OCI-LY3 (cell line): Measurements from ENCODE around the gene SLCO4A1.

Experiments
- H2AFZ ChIP-seq: fragments of 200-600, 300-600 bp; shearing (Covaris generic); 2 replicates; pipeline ENCODE4 v1.6.0; 2014; ENCODE audit warnings: antibody characterized with exemption, low read depth, low read length
- H3K27ac ChIP-seq: fragments of 200-600, 300-600 bp; sonication (generic); 2 replicates; pipeline ENCODE4 v1.5.1; 2014; ENCODE audit warnings: mild to moderate bottlenecking, low read length, moderate library complexity, mixed read lengths
- H3K27me3 ChIP-seq: fragments of 200-600, 300-600 bp; sonication (generic); 2 replicates; pipeline ENCODE4 v1.6.1; 2014; ENCODE audit warnings: low read depth, low read length, mixed read lengths
- H3K36me3 ChIP-seq: fragments of 200-600, 300-600 bp; sonication (generic); replicated peaks from 2 replicates; pipeline ENCODE3; 2014; ENCODE audit warnings: low read depth, low read length, mixed read lengths
- H3K4me1 ChIP-seq: fragments of 300-600, 200-600 bp; sonication (generic); 2 replicates; pipeline ENCODE4 v1.6.1; 2014; ENCODE audit warnings: low read length, mixed read lengths
- H3K4me2 ChIP-seq: fragments of 200-600, 300-600 bp; sonication (generic); 2 replicates; pipeline ENCODE4 v1.6.1; 2014; ENCODE audit warnings: low read length, mixed read lengths
- H3K4me3 ChIP-seq: fragments of 300-600, 200-600 bp; sonication (generic); 2 replicates; pipeline ENCODE4 v1.5.1; 2014; ENCODE audit warnings: antibody characterized with exemption, mild to moderate bottlenecking, low read length, moderate library complexity
- H3K79me2 ChIP-seq: fragments of 300-600, 200-600 bp; shearing (Covaris generic); 2 replicates; pipeline ENCODE4 v1.6.1; 2014; ENCODE audit warnings: mild to moderate bottlenecking, low read length, mixed read lengths
- H3K9ac ChIP-seq: fragments of 300-600, 200-600 bp; shearing (Covaris generic); 2 replicates; pipeline ENCODE4 v1.6.0; 2014; ENCODE audit warnings: mild to moderate bottlenecking, low read length, moderate library complexity
- H3K9me3 ChIP-seq: fragments of 200-600, 300-600 bp; shearing (Covaris generic); 2 replicates; pipeline ENCODE4 v1.6.1; 2014; ENCODE audit warnings: low read length, mixed read lengths; ENCODE audit not compliant: insufficient read depth
- H4K20me1 ChIP-seq: fragments of 200-600, 300-600 bp; sonication (generic); 2 replicates; pipeline ENCODE4 v1.6.1; 2016; ENCODE audit warnings: low read length, mixed read lengths; ENCODE audit not compliant: insufficient read depth
- EZH2phosphoT487 ChIP-seq: fragments of 200-600 bp; shearing (Covaris generic); IDR thresholded peaks from 2 replicates; pipeline ENCODE4 v1.6.1; 2018; ENCODE audit warnings: antibody characterized with exemption, mixed run types, low read depth
- TF ChIP-seq, protein P1 (sequence below): fragments of 200-600, 300-600 bp; sonication (generic); IDR thresholded peaks from 2 replicates; pipeline ENCODE4 v1.5.1; 2014; ENCODE audit warnings: antibody characterized with exemption, low read length, low read depth

The SLCO4A1 gene

DNA sequence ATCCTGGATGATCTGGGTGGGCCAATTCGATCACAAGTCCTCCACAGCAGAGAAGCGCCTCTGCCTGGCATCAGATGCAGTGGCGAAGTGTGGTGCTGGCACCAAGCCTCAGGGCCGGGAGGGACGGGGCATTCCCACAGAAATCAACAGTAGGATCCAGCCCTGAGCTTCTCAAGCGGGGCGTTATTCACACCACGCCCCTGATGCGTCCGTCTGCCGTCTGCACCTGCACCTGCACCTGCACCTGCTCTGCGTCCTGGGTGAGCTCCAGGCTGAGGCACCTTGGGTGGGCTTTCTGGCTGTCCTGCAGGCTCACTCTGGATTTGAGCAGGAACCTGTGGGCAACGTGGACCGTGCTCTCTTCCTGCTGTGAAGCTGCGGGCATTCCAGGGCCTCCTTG, 52.6 kb downstream of the SLCO4A1 start:
- H3K4me3 ChIP-seq: no peak overlapping the region
- H3K36me3 ChIP-seq: no peaks in the 10 kb centered on the region
- H3K4me1 ChIP-seq: no peaks in the 10 kb centered on the region
- H3K27me3 ChIP-seq: peaks cover 26% of the 10 kb centered on the region
- H4K20me1 ChIP-seq: no peaks in the 10 kb centered on the region
- H3K27ac ChIP-seq: no peak overlapping the region
- TF ChIP-seq EZH2phosphoT487: no peak
- TF ChIP-seq, protein P1, sequence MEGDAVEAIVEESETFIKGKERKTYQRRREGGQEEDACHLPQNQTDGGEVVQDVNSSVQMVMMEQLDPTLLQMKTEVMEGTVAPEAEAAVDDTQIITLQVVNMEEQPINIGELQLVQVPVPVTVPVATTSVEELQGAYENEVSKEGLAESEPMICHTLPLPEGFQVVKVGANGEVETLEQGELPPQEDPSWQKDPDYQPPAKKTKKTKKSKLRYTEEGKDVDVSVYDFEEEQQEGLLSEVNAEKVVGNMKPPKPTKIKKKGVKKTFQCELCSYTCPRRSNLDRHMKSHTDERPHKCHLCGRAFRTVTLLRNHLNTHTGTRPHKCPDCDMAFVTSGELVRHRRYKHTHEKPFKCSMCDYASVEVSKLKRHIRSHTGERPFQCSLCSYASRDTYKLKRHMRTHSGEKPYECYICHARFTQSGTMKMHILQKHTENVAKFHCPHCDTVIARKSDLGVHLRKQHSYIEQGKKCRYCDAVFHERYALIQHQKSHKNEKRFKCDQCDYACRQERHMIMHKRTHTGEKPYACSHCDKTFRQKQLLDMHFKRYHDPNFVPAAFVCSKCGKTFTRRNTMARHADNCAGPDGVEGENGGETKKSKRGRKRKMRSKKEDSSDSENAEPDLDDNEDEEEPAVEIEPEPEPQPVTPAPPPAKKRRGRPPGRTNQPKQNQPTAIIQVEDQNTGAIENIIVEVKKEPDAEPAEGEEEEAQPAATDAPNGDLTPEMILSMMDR: no peak
- H3K9ac ChIP-seq: no peak overlapping the region
- H2AFZ ChIP-seq: no peak overlapping the region
- H3K9me3 ChIP-seq: no peaks in the 10 kb centered on the region
- no peak overlapping the region for H3K4me2 ChIP-seq
- H3K79me2 ChIP-seq: no peaks in the 10 kb centered on the region

DNA sequence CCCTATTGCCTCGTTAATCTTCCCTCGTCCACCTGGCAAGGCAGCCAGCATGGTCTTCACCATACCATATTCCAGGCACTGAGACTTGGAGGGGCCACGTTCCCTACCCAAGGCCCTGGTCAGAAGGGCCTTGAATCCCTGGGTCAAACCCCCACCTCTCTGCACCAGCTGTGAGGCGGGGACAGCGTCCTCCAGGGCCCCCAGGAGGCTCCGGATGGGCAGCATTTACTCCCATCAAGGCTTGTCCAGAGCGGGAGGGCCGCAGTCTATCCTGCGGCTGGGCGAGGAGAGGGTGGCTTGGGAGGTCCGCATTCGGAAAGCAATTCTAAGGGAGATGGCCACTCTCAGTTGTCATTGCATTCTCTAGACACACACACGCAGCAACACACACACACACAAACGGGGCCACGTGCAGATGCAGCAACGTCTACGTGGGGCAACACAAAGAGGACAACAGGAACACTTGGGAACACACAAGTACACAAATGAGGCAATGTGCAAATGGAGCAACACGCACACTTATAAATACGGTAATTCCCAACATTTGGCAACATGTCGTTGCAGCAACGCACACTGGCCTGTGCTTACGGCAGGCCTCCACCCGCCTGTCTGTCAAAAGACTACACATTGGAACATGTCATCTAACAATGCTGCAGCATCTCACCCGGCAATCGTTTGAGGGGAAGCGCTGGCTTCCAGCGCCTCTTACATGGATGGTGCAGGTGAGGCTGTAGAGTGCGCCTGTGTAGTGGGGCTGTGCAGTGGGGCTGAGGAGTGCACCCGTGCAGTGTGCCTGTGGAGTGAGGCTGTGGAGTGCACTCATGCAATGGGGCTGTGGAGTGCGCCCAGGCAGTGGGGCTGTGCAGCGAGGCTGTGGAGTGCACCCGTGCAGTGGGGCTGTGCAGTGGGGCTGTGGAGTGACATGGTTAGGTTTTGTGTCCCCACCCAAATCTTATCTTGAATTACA, 53.4 kb downstream of the SLCO4A1 start:
- TF ChIP-seq, protein P1: no peak
- no peak for TF ChIP-seq EZH2phosphoT487
- Histone ChIP-seq H3K9ac (no peak overlapping the region), H4K20me1 (no peaks in the 10 kb centered on the region), H3K4me3 (no peak overlapping the region), H3K9me3 (no peaks in the 10 kb centered on the region), H3K36me3 (no peaks in the 10 kb centered on the region), H3K27me3 (peaks cover 26% of the 10 kb centered on the region), H3K4me1 (no peaks in the 10 kb centered on the region), H3K27ac (no peak overlapping the region), H2AFZ (no peak overlapping the region), H3K4me2 (no peak overlapping the region), H3K79me2 (no peaks in the 10 kb centered on the region)

DNA sequence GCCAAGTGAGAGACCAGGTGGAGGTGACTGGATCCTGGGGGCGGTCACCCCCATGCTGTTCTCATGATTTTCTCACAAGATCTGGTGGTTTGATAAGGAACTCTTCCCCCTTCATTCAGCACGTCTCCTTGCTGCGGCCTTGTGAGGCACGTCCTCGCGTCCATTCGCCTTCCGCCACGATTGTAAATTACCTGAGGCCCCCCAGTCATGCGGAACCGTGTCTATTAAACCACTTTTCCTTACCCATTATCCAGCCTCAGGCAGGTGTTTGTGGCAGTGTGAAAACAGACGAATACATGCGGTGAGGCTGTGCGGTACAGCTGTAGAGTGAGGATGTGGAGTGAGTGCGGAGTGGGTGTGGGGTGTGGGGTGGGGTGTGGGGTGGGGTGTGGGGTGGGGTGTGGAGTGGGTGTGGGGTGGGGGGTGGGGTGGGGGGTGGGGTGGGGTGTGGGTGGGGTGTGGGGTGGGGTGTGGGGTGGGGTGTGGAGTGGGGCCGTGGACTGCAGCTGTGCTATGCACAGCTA, 54.2 kb downstream of the SLCO4A1 start:
- H3K4me1 ChIP-seq: no peaks in the 10 kb centered on the region
- no peaks in the 10 kb centered on the region for H4K20me1 ChIP-seq
- H3K4me3 ChIP-seq: no peak overlapping the region
- H2AFZ ChIP-seq: no peak overlapping the region
- no peaks in the 10 kb centered on the region for H3K36me3 ChIP-seq
- no peaks in the 10 kb centered on the region for H3K9me3 ChIP-seq
- H3K79me2 ChIP-seq: no peaks in the 10 kb centered on the region
- no peak overlapping the region for H3K4me2 ChIP-seq
- no peak overlapping the region for H3K9ac ChIP-seq
- TF ChIP-seq, protein P1: no peak
- H3K27me3 ChIP-seq: peaks cover 34% of the 10 kb centered on the region
- no peak overlapping the region for H3K27ac ChIP-seq

GRCh38 chr20:62696989-62697388, 54.7 kb downstream of the SLCO4A1 start:
- peaks cover 35% of the 10 kb centered on the region for H3K27me3 ChIP-seq
- no peak overlapping the region for H3K4me2 ChIP-seq
- H3K79me2 ChIP-seq: no peaks in the 10 kb centered on the region
- H4K20me1 ChIP-seq: no peaks in the 10 kb centered on the region
- H3K27ac ChIP-seq: no peak overlapping the region
- H3K9ac ChIP-seq: no peak overlapping the region
- no peaks in the 10 kb centered on the region for H3K9me3 ChIP-seq
- H3K4me3 ChIP-seq: no peak overlapping the region
- H3K36me3 ChIP-seq: no peaks in the 10 kb centered on the region
- H3K4me1 ChIP-seq: no peaks in the 10 kb centered on the region
- TF ChIP-seq EZH2phosphoT487: no peak
- TF ChIP-seq, protein P1: no peak
- H2AFZ ChIP-seq: no peak overlapping the region
